ENCODE measurements around the gene KCTD11.
"Not testable (repeated sequence)": the region's sequence is repeated elsewhere in the genome, so short reads cannot be mapped to it uniquely, and the experiment has no call there.

GRCh38 chr17:7335765-7336164 is 16.2 kb upstream of the KCTD11 start:
- not testable (repeated sequence) for TF ChIP-seq CTCF (conservative IDR thresholded peaks at IDR 0.05 in 1 of 2, IDR thresholded peaks at IDR 0.05 in 1 of 2; ENCODE audit: extremely low read depth in 1 of 2, insufficient read depth in 1 of 2, low read depth in 1 of 2, low read length in 2 of 2); EZH2 (IDR thresholded peaks at IDR 0.05; ENCODE audit: borderline replicate concordance, low read length)
